AG20443 (cell line): ENCODE results near the gene GCAT.

Experiments
- DNase-seq: peaks from one replicate; pipeline ENCODE4 v3.0.0; 2012; ENCODE audit warnings: low spot score, mixed read lengths

The GCAT gene

DNA sequence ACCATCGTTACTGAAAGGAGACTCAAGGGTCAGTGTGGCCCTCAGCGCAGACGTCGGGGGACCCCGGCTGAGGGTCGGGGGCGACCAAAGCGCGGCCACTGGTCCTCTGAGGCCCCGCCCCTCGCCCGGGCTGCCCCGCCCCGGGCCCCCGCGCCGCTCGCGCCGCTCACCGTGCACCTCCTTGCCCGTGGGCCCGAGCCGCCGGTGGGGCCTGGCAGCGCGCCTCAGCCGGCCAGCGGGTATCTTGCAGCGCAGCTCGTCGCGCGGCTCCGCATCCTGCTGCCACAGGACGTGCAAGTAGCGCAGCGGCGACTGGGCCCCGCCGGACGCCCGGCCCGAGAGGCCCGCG lies 36.0 kb downstream of the GCAT start:
- peak; percentile 74 for DNase-seq

DNA sequence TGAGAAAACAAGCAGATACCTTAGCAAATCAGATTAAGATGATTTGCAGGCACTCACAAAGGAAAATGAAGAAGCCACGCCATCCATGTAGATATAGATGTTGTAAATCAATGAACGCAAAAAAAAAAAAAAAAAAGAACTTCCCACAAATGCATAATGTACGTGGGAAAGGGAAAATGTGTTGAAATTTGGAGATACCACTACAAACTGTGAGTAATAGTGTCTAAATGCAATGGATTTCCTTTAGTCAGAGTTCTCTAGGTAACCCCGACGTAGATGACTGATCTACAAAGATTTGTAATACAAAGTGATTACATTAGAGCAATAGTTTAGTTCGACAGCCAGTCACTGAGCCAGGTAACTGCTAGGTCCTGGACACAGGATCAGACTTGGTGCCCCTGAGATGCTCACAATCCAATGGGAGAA lies 37.2 kb downstream of the GCAT start:
- no peak for DNase-seq

GRCh38 chr22:37846433-37846832 lies 38.7 kb downstream of the GCAT start:
- no peak for DNase-seq

- no peak for DNase-seq
These were observed 40.9 kb downstream of the GCAT start for GRCh38 chr22:37848587-37849088.

GRCh38 chr22:37849089-37849751 lies 41.5 kb downstream of the GCAT start, which contains the start of gene EIF3L:
TSS of gene EIF3L (plus strand) at chr22:37849419. CDS start at chr22:37849450, 31 bp downstream.
- DNase-seq, result peak; percentile 98

DNA sequence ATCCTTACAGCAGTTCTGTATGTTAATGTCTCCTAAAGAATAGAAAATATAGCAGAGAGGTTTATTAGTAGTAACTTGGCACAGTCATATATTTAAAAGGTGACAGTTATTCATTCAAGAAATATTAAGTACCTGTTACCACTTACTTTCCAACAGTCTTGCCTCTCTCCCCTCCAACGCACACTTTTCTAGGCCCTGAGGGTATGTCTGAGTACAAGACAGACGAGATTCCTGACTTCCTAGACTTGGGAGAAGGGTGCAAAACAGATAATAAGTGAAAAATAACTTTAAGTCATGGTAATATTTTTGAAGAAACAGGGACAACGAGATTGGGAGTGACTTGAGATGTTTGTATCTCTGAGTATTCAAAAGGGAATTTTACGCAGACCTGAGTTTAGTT lies 43.1 kb downstream of the GCAT start:
- DNase-seq, result no peak

DNA sequence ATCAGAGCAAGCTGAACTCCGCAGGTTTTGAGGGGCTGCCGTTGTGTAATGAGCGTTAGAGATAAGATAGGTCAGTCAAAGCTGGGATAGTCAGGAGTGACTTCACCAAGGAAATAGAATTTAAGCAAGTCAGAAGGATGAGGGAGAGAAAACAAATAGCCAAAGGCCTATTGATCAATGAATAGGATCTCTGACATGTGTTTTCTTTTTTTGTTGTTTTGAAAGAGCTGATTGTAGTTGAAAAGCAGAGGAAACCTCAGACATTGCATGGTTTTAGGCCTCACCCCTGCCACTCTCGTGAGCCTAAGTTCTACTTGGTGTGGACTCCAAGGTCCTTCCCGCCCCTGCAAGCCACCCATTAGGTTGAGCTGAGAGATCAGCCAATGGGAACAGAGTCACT lies 44.7 kb downstream of the GCAT start:
- no peak for DNase-seq

- DNase-seq, result no peak
These were observed 47.2 kb downstream of the GCAT start for GRCh38 chr22:37854946-37855345.

DNA sequence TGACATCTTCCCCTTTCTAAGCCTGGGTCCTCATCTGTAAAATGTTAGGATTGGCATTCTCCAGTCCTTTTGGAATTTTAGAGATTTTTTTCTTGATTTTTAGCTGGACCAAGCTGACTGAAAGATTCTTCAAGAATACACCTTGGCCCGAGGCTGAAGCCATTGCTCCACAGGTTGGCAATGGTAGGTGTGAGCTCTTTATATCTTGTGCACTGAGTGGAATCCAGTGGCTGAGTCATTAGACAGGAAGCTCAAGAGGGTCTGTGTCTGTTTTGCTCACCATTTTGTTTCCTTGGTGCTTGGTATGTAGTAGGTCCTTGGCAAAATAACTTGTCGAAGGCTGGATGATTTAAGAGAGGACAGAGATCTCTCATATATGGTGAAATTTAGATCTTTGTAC lies 47.7 kb downstream of the GCAT start:
- no peak for DNase-seq

GRCh38 chr22:37860796-37861421 lies 53.2 kb downstream of the GCAT start:
- no peak for DNase-seq

GRCh38 chr22:37862570-37863325 lies 55.0 kb downstream of the GCAT start:
- no peak for DNase-seq

- DNase-seq, result no peak
These were observed 57.8 kb downstream of the GCAT start for GRCh38 chr22:37865510-37865909.
